Parathyroid adenoma (tissue), 2 donors: ENCODE data around the gene YDJC.
"Not testable (repeated sequence)": the region's sequence is repeated elsewhere in the genome, so short reads cannot be mapped to it uniquely, and the experiment has no call there.

ENCODE experiments used
- H2AFZ ChIP-seq: fragments of 300-600 bp; sonication (generic); one replicate; pipeline ENCODE4 v1.7.0; 2017; ENCODE audit warnings: antibody characterized with exemption, mild to moderate bottlenecking
- H3K27ac ChIP-seq: fragments of 300-600 bp; sonication (generic); one replicate; pipeline ENCODE4 v1.7.0; 2017
- H3K27me3 ChIP-seq: fragments of 300-600 bp; sonication (generic); one replicate; pipeline ENCODE4 v1.7.0; 2017; ENCODE audit warnings: low read length; ENCODE audit not compliant: control insufficient read depth, insufficient read depth
- H3K36me3 ChIP-seq: fragments of 300-600 bp; sonication (generic); one replicate; pipeline ENCODE4 v1.7.0; 2017; ENCODE audit warnings: low read length; ENCODE audit not compliant: control insufficient read depth, insufficient read depth
- H3K4me1 ChIP-seq: fragments of 300-600 bp; sonication (generic); one replicate; pipeline ENCODE4 v1.7.0; 2017; ENCODE audit warnings: control low read depth
- H3K4me2 ChIP-seq: fragments of 300-600 bp; sonication (generic); one replicate; pipeline ENCODE4 v1.7.0; 2017; ENCODE audit warnings: low read length
- H3K4me3 ChIP-seq: fragments of 300-600 bp; sonication (generic); one replicate; pipeline ENCODE4 v1.7.0; 2017; ENCODE audit warnings: low read depth, low read length
- H3K79me2 ChIP-seq: fragments of 300-600 bp; sonication (generic); one replicate; pipeline ENCODE4 v1.7.0; 2017; ENCODE audit warnings: control low read depth
- H3K9ac ChIP-seq: fragments of 300-600 bp; sonication (generic); one replicate; pipeline ENCODE4 v1.7.0; 2017; ENCODE audit warnings: mild to moderate bottlenecking
- H3K9me3 ChIP-seq: fragments of 300-600 bp; sonication (generic); one replicate; pipeline ENCODE4 v1.7.0; 2017; ENCODE audit warnings: low read length; ENCODE audit not compliant: control insufficient read depth
- CTCF ChIP-seq: fragments of 300-600 bp; sonication (generic); IDR thresholded peaks from one replicate; pipeline ENCODE4 v1.7.0; 2017; ENCODE audit warnings: antibody characterized with exemption, mild to moderate bottlenecking
- donor health status: primary hyperparathyroidism.

The YDJC gene

GRCh38 chr22:21599053-21599893 is 30.5 kb downstream of the YDJC start:
- TF ChIP-seq CTCF = no peak
- Histone ChIP-seq H3K79me2 (peaks cover 34% of the 10 kb centered on the region), H3K9me3 (no peaks in the 10 kb centered on the region), H3K4me2 (no peak overlapping the region), H3K36me3 (no peaks in the 10 kb centered on the region), H3K27me3 (no peaks in the 10 kb centered on the region), H2AFZ (no peak overlapping the region), H3K4me3 (no peak overlapping the region), H3K4me1 (no peaks in the 10 kb centered on the region), H3K27ac (no peak overlapping the region), H3K9ac (no peak overlapping the region)

GRCh38 chr22:21598302-21598701 is 31.5 kb downstream of the YDJC start:
- Histone ChIP-seq H3K9ac (no peak overlapping the region), H3K79me2 (peaks cover 34% of the 10 kb centered on the region), H2AFZ (no peak overlapping the region), H3K4me2 (no peak overlapping the region), H3K9me3 (no peaks in the 10 kb centered on the region), H3K27ac (no peak overlapping the region), H3K4me3 (no peak overlapping the region), H3K27me3 (no peaks in the 10 kb centered on the region), H3K4me1 (no peaks in the 10 kb centered on the region), H3K36me3 (no peaks in the 10 kb centered on the region)
- TF ChIP-seq CTCF = no peak

GRCh38 chr22:21596356-21597135 is 33.3 kb downstream of the YDJC start:
- not testable (repeated sequence) for H3K4me1 ChIP-seq, H3K27ac ChIP-seq, H3K27me3 ChIP-seq, H3K4me2 ChIP-seq, H3K36me3 ChIP-seq, H3K4me3 ChIP-seq, H3K9ac ChIP-seq, H2AFZ ChIP-seq, H3K9me3 ChIP-seq
- H3K79me2 ChIP-seq = peaks cover 24% of the 10 kb centered on the region

GRCh38 chr22:21594865-21595452 is 34.9 kb downstream of the YDJC start:
- no peak overlapping the region for H3K27ac ChIP-seq
- H2AFZ ChIP-seq = no peak overlapping the region
- TF ChIP-seq CTCF = no peak
- H3K4me2 ChIP-seq = no peak overlapping the region
- H3K27me3 ChIP-seq = no peaks in the 10 kb centered on the region
- H3K9ac ChIP-seq = no peak overlapping the region
- H3K4me3 ChIP-seq = no peak overlapping the region
- H3K9me3 ChIP-seq = no peaks in the 10 kb centered on the region
- H3K79me2 ChIP-seq = peaks cover 28% of the 10 kb centered on the region
- no peaks in the 10 kb centered on the region for H3K4me1 ChIP-seq
- no peaks in the 10 kb centered on the region for H3K36me3 ChIP-seq
